Measurements from ENCODE around the gene PDGFA. TPM values are rescaled to one million over a fixed set of nuclear protein-coding genes. Genes with fewer than 3 reads are reported as not detected.

PDGFA gene
- total RNA-seq, 6 experiments from 2014 or later = 7.1 to 8.7 (median 7.8) TPM

DNA sequence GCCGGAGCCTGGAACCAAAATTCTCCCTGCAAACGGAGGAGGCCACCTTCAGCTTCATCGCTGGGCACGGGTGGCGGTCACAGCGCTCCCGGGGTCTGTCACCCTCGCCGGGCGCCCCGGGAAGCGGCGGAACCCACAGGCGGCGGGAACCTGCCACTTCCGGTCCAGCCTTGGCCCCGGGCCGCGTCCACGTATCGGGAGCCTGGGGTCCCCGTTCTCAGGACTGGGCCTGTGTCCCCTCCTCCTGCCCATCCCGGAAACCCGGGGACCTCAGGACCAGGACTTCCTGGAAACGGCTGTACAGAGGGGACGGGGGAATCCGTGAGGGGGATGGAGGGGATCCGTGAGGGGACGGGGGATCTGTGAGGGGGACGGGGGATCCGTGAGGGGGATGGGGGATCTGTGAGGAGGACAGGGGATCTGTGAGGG is 25.4 kb downstream of the PDGFA start:
- Mint-ChIP-seq H3K9me3 (no peaks in the 10 kb centered on the region; the same call in 1 of the 2 replicates), H3K4me3 (no peak overlapping the region), H3K27ac (no peak overlapping the region), H3K4me1 (ENCODE audit: low read depth) (no peaks in the 10 kb centered on the region), H3K27me3 (ENCODE audit: insufficient read depth) (peaks cover 11% of the 10 kb centered on the region), H3K36me3 (ENCODE audit: low read depth) (peaks cover 12% of the 10 kb centered on the region)
- TF ChIP-seq, protein P1, sequence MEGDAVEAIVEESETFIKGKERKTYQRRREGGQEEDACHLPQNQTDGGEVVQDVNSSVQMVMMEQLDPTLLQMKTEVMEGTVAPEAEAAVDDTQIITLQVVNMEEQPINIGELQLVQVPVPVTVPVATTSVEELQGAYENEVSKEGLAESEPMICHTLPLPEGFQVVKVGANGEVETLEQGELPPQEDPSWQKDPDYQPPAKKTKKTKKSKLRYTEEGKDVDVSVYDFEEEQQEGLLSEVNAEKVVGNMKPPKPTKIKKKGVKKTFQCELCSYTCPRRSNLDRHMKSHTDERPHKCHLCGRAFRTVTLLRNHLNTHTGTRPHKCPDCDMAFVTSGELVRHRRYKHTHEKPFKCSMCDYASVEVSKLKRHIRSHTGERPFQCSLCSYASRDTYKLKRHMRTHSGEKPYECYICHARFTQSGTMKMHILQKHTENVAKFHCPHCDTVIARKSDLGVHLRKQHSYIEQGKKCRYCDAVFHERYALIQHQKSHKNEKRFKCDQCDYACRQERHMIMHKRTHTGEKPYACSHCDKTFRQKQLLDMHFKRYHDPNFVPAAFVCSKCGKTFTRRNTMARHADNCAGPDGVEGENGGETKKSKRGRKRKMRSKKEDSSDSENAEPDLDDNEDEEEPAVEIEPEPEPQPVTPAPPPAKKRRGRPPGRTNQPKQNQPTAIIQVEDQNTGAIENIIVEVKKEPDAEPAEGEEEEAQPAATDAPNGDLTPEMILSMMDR (IDR thresholded peaks at IDR 0.05) = no peak
- DNase-seq = no peak

DNA sequence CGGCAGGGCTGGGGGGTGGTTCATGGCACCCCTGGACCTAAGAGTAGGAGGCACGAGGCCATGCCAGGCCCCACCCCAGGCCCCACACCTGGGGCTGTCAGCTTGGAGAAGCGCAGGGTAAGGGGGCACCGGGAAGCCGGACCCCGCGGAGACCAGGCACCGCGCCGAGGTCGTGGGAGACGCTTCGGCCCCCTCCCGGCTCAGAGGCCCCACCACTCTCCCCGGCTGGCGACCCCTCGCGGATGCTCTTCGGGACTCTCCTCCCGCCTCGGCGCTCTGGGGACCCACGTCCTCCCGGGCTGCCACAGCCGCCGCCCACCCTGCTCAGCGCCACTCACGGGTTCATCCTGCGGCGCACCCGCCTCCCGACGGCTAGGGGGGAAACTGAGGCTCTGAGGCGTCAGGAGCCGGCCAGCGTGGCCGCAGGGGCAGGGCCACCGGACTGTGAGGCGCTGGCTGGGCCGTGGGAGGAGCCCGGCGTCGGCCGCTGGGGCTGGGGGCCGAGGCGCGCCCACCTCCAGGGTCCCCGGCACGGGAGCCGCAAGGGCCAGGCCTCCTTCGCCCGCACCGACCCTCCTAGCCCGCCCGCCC is 25.9 kb downstream of the PDGFA start:
- peaks cover 11% of the 10 kb centered on the region for H3K27me3 Mint-ChIP-seq (ENCODE audit: insufficient read depth)
- peaks cover 12% of the 10 kb centered on the region for H3K36me3 Mint-ChIP-seq (ENCODE audit: low read depth)
- no peak overlapping the region for H3K4me3 Mint-ChIP-seq
- H3K9me3 Mint-ChIP-seq = no peaks in the 10 kb centered on the region; the same call in 1 of the 2 replicates
- no peak overlapping the region for H3K27ac Mint-ChIP-seq
- TF ChIP-seq, protein P1 (IDR thresholded peaks at IDR 0.05) = no peak
- DNase-seq = no peak
- H3K4me1 Mint-ChIP-seq (ENCODE audit: low read depth) = no peaks in the 10 kb centered on the region

DNA sequence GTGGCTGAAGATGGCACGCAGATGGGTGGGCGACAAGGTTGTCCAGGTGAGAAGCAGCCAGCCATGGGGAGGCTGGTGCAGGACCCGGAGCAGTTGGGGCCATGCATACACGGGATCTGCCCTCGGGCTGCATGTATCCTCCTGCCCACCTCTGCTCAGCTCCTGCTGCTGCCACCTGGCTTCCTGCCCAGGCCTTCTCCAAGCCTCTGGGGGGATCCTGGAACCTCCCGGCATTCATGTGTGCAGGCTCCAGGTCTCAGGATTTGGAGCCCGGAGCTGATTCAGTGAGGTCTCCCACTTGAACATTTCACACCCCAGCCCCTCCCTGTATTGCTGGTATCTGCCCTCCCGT is 27.0 kb downstream of the PDGFA start:
- TF ChIP-seq, protein P1 (IDR thresholded peaks at IDR 0.05) = no peak
- no peak for DNase-seq
- no peak overlapping the region for H3K27ac Mint-ChIP-seq
- H3K4me1 Mint-ChIP-seq (ENCODE audit: low read depth) = no peaks in the 10 kb centered on the region
- peaks cover 7% of the 10 kb centered on the region; the same call in 1 of the 2 replicates for H3K36me3 Mint-ChIP-seq (ENCODE audit: low read depth)
- H3K27me3 Mint-ChIP-seq (ENCODE audit: insufficient read depth) = peaks cover 13% of the 10 kb centered on the region
- no peak overlapping the region for H3K4me3 Mint-ChIP-seq
- H3K9me3 Mint-ChIP-seq = no peaks in the 10 kb centered on the region; the same call in 1 of the 2 replicates

DNA sequence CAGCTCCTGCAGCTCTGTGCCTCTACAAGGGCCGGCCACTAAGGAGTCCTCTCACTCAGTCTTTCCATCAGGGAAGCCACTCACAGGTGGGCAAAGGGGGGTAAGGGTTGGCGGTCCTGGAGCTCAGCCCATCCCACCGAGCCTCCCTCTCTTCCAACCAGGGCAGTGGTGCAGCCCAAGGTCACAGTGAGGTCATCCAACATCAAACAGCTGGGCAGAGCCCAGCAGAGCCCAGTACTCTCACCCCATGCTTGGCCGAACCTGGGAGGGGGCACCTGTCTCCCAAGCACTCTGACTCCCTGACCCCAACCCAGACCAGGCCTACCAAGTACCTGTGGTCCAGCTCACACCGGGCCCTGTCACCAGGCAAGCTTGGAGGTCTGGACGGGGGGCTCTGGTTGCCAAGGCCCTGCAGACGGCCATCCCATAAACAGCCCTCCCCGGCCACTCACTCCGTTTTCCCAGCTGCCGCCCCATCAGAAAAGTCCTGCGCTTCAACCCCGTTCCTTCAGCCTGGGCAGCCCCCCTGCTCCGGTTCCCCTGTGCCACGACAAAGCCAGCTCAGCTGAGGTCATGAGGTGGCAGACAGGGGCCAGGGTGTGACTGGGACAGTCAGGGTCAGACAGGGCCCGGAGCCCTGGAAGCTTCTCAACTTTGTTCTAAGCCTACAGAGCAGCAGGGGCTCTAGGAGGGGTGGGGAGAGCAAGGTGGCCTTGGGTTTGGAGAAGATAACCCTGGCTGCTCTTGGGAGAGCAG is 27.5 kb downstream of the PDGFA start:
- peaks cover 3% of the 10 kb centered on the region; the same call in 1 of the 2 replicates for H3K36me3 Mint-ChIP-seq (ENCODE audit: low read depth)
- no peaks in the 10 kb centered on the region; the same call in 1 of the 2 replicates for H3K9me3 Mint-ChIP-seq
- TF ChIP-seq, protein P1 (IDR thresholded peaks at IDR 0.05) = no peak
- no peaks in the 10 kb centered on the region for H3K4me1 Mint-ChIP-seq (ENCODE audit: low read depth)
- H3K27me3 Mint-ChIP-seq (ENCODE audit: insufficient read depth) = peaks cover 14% of the 10 kb centered on the region
- no peak overlapping the region for H3K4me3 Mint-ChIP-seq
- H3K27ac Mint-ChIP-seq = no peak overlapping the region
- no peak for DNase-seq

DNA sequence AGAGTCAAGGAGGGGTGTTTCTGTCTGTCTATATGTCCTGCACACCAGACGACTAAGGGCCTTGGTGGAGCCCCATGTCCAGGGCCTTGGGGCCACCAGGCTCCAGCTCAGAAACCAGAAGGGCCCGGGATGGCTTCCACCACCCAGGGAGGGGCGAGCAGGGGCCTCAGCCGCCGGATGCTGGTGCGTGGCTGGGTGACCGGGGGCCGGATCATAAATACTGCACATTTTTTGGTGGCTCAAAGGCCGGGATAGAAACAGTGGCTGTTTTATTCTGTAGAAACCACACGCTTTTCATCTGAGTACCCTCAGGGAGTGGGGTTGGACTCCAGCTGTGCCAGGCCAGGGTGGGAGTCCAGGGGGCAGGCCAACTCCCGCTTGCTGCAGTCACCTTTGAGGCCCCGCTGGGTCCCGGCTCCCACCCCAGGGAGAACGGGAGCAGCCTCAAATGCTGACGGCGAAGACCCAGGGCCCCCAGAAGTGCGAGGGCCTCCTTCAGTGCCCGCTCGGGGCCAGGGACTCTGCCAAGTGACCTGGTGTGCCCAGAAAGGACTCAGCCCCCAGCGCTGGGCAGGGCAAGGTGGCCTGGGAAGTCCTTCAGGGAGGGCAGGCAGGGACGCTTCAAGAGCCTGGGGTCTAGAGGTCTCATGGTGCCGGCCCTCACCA is 28.2 kb downstream of the PDGFA start:
- no peak overlapping the region for H3K27ac Mint-ChIP-seq
- no peak overlapping the region for H3K4me3 Mint-ChIP-seq
- TF ChIP-seq, protein P1 (IDR thresholded peaks at IDR 0.05) = no peak
- no peaks in the 10 kb centered on the region; the same call in 1 of the 2 replicates for H3K9me3 Mint-ChIP-seq
- peaks cover 18% of the 10 kb centered on the region for H3K27me3 Mint-ChIP-seq (ENCODE audit: insufficient read depth)
- no peak for DNase-seq
- no peaks in the 10 kb centered on the region for H3K36me3 Mint-ChIP-seq (ENCODE audit: low read depth)
- no peaks in the 10 kb centered on the region for H3K4me1 Mint-ChIP-seq (ENCODE audit: low read depth)
